ENCODE data around the gene ERC1.

- TF ChIP-seq, protein P1, sequence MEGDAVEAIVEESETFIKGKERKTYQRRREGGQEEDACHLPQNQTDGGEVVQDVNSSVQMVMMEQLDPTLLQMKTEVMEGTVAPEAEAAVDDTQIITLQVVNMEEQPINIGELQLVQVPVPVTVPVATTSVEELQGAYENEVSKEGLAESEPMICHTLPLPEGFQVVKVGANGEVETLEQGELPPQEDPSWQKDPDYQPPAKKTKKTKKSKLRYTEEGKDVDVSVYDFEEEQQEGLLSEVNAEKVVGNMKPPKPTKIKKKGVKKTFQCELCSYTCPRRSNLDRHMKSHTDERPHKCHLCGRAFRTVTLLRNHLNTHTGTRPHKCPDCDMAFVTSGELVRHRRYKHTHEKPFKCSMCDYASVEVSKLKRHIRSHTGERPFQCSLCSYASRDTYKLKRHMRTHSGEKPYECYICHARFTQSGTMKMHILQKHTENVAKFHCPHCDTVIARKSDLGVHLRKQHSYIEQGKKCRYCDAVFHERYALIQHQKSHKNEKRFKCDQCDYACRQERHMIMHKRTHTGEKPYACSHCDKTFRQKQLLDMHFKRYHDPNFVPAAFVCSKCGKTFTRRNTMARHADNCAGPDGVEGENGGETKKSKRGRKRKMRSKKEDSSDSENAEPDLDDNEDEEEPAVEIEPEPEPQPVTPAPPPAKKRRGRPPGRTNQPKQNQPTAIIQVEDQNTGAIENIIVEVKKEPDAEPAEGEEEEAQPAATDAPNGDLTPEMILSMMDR (IDR thresholded peaks at IDR 0.05; ENCODE audit: poor library complexity), result no peak
- TF ChIP-seq EZH2 (IDR thresholded peaks at IDR 0.05; ENCODE audit: borderline replicate concordance), result no peak
These were observed 170.2 kb downstream of the ERC1 start for GRCh38 chr12:1161197-1161596.

Data from hepatocyte (in vitro differentiated cells).